Activated CD4-positive, alpha-beta T cell treated with anti-CD3 and anti-CD28 coated beads, Interleukin-2, amount 10 ng/mL, durations not matched to agents 24 days and 14 days (primary cell): ENCODE measurements around the gene MSI2. TPM values are rescaled to one million over a fixed set of nuclear protein-coding genes. Genes with fewer than 3 reads are reported as not detected.

Experiments used
- DNase-seq: peaks from one replicate; pipeline ENCODE4 v3.0.0; 2022
- H3K27ac Mint-ChIP-seq: one replicate; pipeline ENCODE4 v1.8.0; 2022; ENCODE audit warnings: mild to moderate bottlenecking, mixed read lengths
- H3K27me3 Mint-ChIP-seq: one replicate; pipeline ENCODE4 v1.8.0; 2022; ENCODE audit warnings: mixed read lengths
- H3K36me3 Mint-ChIP-seq: one replicate; pipeline ENCODE4 v1.8.0; 2022; ENCODE audit warnings: low read depth, mild to moderate bottlenecking, mixed read lengths
- H3K4me1 Mint-ChIP-seq: one replicate; pipeline ENCODE4 v1.8.0; 2021; ENCODE audit warnings: mixed read lengths
- H3K4me3 Mint-ChIP-seq: one replicate; pipeline ENCODE4 v1.8.0; 2022; ENCODE audit warnings: mild to moderate bottlenecking, moderate library complexity, mixed read lengths
- H3K9me3 Mint-ChIP-seq: one replicate; pipeline ENCODE4 v1.8.0; 2021; ENCODE audit warnings: mixed read lengths
- intact Hi-C: fragments of 100-400 bp; cut with micrococcal nuclease; formaldehyde crosslinking; loops from one replicate; pipeline ENCODE4 v1.15.1; 2023
- total RNA-seq: library from RNA; stranded (reverse); gene quantifications from 2 replicates; pipeline ENCODE4 v1.2.3, GENCODE V29; 2022

The MSI2 gene
- total RNA-seq, 1 donor from 2014 or later, result 172 TPM

GRCh38 chr17:57465610-57466009 is 209.3 kb downstream of the MSI2 start:
- Mint-ChIP-seq H3K4me1 (peaks cover 63% of the 10 kb centered on the region), H3K36me3 (peaks cover 36% of the 10 kb centered on the region), H3K27ac (peak overlapping the region; percentile 64), H3K4me3 (no peak overlapping the region), H3K9me3 (peaks cover 5% of the 10 kb centered on the region), H3K27me3 (no peaks in the 10 kb centered on the region)
- intact Hi-C loops, result no loop called here
- no peak for DNase-seq

- intact Hi-C loops, result no loop called here
- no peaks in the 10 kb centered on the region for H3K27me3 Mint-ChIP-seq
- H3K9me3 Mint-ChIP-seq, result peaks cover 5% of the 10 kb centered on the region
- peaks cover 59% of the 10 kb centered on the region for H3K4me1 Mint-ChIP-seq
- peaks cover 33% of the 10 kb centered on the region for H3K36me3 Mint-ChIP-seq
- no peak for DNase-seq
- no peak overlapping the region for H3K27ac Mint-ChIP-seq
- H3K4me3 Mint-ChIP-seq, result no peak overlapping the region
Measured at GRCh38 chr17:57466017-57466471, 209.7 kb downstream of the MSI2 start.

DNA sequence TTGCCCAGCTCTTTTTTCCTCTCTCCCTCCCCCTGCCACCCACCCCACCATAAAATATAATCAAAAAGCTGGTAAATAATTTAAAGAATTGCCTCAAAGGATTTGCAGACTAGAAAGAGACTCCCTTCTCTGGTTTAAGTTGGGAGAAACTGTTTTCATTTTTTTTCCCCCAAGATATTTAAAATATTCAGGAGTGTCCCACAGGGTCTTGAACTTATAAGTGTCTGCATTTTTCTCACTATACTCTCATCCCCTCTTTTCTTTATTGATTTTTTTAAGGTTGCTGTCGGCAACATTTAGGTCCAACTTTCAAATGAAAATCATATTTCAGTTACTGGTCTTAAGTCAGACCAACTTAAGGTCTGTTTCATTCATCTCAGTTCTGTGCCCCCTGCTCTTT is 210.2 kb downstream of the MSI2 start:
- H3K36me3 Mint-ChIP-seq, result peaks cover 31% of the 10 kb centered on the region
- H3K4me3 Mint-ChIP-seq, result no peak overlapping the region
- H3K9me3 Mint-ChIP-seq, result peaks cover 5% of the 10 kb centered on the region
- intact Hi-C loops, result no loop called here
- H3K27ac Mint-ChIP-seq, result no peak overlapping the region
- no peak for DNase-seq
- no peaks in the 10 kb centered on the region for H3K27me3 Mint-ChIP-seq
- H3K4me1 Mint-ChIP-seq, result peaks cover 56% of the 10 kb centered on the region

DNA sequence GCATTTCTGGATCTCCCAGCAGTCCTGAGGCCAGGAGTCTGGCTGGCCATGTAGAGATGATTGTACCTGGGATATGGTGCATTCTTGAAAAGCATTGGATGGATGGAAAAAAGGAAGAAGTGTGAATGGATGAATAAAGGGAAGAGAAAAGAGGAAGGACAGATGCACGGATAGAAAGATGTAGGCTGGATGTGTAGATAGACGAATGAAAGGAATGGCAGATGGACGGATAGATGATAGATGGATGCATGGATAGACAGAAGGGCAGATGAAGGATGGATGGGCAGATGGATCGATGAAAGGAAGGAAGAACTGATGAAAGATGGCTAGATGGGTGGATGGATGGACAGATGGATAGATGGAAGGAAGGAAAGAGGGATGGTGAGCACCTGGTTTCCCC is 210.9 kb downstream of the MSI2 start:
- DNase-seq, result no peak
- Mint-ChIP-seq H3K36me3 (peaks cover 24% of the 10 kb centered on the region), H3K4me3 (no peak overlapping the region), H3K9me3 (peaks cover under 1% of the 10 kb centered on the region), H3K4me1 (peaks cover 49% of the 10 kb centered on the region), H3K27ac (peak overlapping the region; percentile 0), H3K27me3 (no peaks in the 10 kb centered on the region)
- intact Hi-C loops, result no loop called here

DNA sequence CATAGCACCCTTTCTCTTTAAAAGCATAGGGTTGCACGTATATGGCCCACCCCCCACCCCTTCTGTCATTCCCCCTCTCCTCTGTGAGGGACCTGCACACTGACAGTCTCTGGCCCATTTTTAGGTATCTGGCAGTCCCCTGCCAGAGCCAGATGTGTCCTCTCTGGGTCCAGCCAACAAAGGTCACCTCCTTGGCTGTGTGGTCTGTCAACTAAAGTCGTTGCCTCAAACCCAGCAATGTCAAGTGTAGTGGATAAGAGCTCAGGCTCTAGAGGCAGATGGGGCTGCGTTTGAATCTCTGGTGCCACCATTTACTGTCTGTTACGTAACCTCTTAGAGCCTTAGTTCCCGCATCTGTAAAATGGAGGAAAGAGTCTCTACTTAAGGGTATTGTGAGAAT is 211.5 kb downstream of the MSI2 start:
- Mint-ChIP-seq H3K27ac (no peak overlapping the region), H3K4me3 (no peak overlapping the region), H3K36me3 (peaks cover 24% of the 10 kb centered on the region), H3K4me1 (peaks cover 43% of the 10 kb centered on the region), H3K9me3 (no peaks in the 10 kb centered on the region), H3K27me3 (no peaks in the 10 kb centered on the region)
- DNase-seq, result no peak
- intact Hi-C loops, result no loop called here

- H3K9me3 Mint-ChIP-seq, result no peaks in the 10 kb centered on the region
- peaks cover 19% of the 10 kb centered on the region for H3K36me3 Mint-ChIP-seq
- H3K4me3 Mint-ChIP-seq, result no peak overlapping the region
- peak overlapping the region; percentile 85 for H3K27ac Mint-ChIP-seq
- DNase-seq, result no peak
- intact Hi-C loops, result no loop called here
- H3K27me3 Mint-ChIP-seq, result no peaks in the 10 kb centered on the region
- peaks cover 29% of the 10 kb centered on the region for H3K4me1 Mint-ChIP-seq
Measured at GRCh38 chr17:57468932-57469775, 212.8 kb downstream of the MSI2 start.

- Mint-ChIP-seq H3K27me3 (no peaks in the 10 kb centered on the region), H3K27ac (no peak overlapping the region), H3K4me1 (peaks cover 20% of the 10 kb centered on the region), H3K4me3 (no peak overlapping the region), H3K9me3 (no peaks in the 10 kb centered on the region), H3K36me3 (peaks cover 14% of the 10 kb centered on the region)
- intact Hi-C loops, result no loop called here
- no peak for DNase-seq
Measured at GRCh38 chr17:57470906-57471305, 214.6 kb downstream of the MSI2 start.

DNA sequence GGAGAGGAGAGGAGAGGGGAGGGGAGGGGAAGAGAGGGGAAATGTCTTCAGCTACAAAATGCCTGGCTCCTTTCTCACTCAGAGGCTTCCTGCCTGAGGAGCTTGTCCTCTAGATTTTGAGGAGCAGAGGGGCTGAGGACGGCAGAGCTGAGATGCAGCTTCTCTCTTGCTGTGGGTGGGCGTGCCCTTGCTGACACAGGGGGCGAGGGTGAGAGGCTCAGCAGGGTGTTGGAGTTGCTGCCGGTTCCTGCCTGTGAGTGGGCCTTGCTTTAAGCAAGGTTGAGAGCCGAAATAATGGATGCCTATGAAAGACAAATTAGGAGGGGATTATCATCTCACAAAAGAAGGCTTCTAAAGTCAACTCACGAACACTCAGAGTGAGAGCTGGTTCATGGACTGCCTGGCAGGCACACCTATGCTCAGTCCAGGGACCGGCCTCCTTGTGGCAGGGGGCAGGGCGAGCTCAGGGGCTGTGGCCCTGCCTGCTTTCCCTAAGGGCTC is 215.6 kb downstream of the MSI2 start:
- no peak overlapping the region for H3K27ac Mint-ChIP-seq
- H3K27me3 Mint-ChIP-seq, result no peaks in the 10 kb centered on the region
- peaks cover 14% of the 10 kb centered on the region for H3K36me3 Mint-ChIP-seq
- no peaks in the 10 kb centered on the region for H3K9me3 Mint-ChIP-seq
- no peak overlapping the region for H3K4me3 Mint-ChIP-seq
- intact Hi-C loops, result no loop called here
- H3K4me1 Mint-ChIP-seq, result peaks cover 18% of the 10 kb centered on the region
- no peak for DNase-seq

DNA sequence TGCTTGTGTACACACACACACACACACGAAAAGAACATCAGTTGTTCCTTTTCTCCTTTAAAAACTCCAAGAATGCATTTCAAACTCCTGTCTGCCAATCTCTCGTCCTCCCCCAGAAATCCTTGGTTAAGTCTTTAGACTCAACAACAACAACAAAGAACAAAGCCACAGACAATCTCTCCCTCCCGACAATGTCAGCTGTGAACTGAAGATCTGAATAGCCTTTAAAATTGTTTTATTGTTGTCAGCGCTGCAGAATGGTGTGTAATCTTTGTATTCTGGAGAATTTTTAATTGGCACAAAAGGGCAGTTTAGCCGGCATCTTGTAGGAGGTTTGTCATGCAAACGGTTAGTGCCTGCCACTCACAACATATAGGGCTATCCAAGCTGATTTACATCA is 219.5 kb downstream of the MSI2 start:
- intact Hi-C loops, result no loop called here
- Mint-ChIP-seq H3K27ac (no peak overlapping the region), H3K4me1 (peaks cover 12% of the 10 kb centered on the region), H3K9me3 (no peaks in the 10 kb centered on the region), H3K36me3 (peaks cover 12% of the 10 kb centered on the region), H3K4me3 (no peak overlapping the region), H3K27me3 (no peaks in the 10 kb centered on the region)
- no peak for DNase-seq

DNA sequence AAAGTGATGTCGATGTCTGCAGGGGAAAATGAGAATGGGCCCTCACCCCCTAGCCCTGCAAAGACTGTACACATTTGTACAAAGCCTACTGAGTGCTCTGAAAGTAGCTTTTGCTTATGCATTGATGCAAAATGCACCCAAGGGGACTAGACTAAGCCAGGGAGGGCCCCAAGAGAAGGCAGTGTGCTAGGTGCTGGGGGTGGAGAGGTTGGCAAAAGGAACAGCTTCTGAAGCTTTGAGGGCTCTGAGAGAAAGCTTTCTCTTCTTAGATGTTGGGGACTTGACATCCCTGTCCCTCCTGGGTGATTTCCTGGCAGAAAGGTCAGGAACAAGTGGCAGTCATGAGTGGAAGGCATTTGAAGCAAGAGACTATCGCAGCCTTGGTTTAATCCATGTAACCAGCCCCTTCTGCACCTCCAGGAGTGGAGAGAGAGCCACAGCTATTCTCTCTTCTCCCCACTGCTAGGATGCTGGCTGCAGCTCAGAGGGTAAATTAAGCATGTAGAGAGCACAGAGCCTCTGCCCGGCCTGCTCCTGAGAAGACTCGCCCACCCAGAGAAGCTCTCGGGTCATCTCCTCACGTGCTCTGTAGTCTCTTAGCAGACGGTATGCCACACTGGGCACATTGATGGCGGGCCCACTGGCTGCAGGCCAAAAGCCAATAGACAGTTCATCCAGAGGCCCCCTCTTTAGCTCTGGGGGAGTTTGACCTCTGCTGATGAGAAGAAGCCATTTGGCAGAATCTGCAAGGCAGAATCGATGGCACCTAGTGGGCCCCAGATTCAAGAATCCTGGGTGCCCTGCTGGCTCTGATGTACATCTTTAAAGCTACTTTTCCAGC is 221.4 kb downstream of the MSI2 start:
- Mint-ChIP-seq H3K27ac (no peak overlapping the region), H3K27me3 (no peaks in the 10 kb centered on the region), H3K36me3 (peaks cover 10% of the 10 kb centered on the region), H3K4me1 (peaks cover 20% of the 10 kb centered on the region), H3K9me3 (no peaks in the 10 kb centered on the region), H3K4me3 (no peak overlapping the region)
- DNase-seq, result no peak
- intact Hi-C loops, result no loop called here

- H3K9me3 Mint-ChIP-seq, result no peaks in the 10 kb centered on the region
- intact Hi-C loops, result no loop called here
- peaks cover 10% of the 10 kb centered on the region for H3K36me3 Mint-ChIP-seq
- H3K4me1 Mint-ChIP-seq, result peaks cover 20% of the 10 kb centered on the region
- no peak for DNase-seq
- no peaks in the 10 kb centered on the region for H3K27me3 Mint-ChIP-seq
- no peak overlapping the region for H3K27ac Mint-ChIP-seq
- no peak overlapping the region for H3K4me3 Mint-ChIP-seq
Measured at GRCh38 chr17:57478478-57479250, 222.3 kb downstream of the MSI2 start.

DNA sequence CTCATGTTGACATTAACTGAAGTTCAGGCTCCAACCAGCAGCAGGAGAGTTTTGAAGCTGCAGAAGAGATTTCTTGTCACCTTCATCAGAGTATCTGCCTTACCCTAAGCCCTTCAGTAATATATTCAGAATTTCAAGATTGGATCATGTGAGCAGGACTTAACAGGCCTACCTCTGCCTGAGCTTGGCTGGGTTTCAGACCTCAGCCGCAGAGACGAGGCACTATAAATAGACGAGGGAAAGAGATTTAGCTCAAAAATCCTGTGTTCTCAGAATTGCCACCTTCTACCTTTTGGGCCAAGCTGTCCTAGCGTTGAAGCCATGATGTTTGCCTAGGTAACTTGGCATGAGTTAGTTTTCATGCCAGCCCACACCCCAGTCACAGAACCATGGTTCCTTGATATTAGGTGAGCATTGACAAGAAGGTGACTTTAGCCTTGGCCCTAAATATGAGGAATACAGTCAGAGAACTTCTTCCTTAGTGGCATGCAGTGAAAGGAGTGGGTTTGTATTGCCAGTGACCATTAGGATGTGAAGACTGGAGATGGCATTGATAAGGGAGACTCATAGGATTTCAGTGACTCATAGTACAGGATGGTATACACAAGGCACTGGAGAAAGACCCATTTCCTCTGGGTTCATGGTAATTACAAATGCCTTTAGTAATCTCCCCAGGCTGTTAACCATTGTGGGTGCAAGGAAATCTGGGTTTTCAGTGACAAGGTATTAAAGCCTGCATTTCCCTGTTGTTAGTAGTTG is 224.3 kb downstream of the MSI2 start:
- Mint-ChIP-seq H3K9me3 (no peaks in the 10 kb centered on the region), H3K4me3 (no peak overlapping the region), H3K27me3 (no peaks in the 10 kb centered on the region), H3K36me3 (peaks cover 14% of the 10 kb centered on the region), H3K4me1 (peaks cover 30% of the 10 kb centered on the region), H3K27ac (peak overlapping the region; percentile 67)
- no peak for DNase-seq
- intact Hi-C loops, result no loop called here

GRCh38 chr17:57481910-57482391 is 225.6 kb downstream of the MSI2 start:
- Mint-ChIP-seq H3K4me1 (peaks cover 39% of the 10 kb centered on the region), H3K9me3 (no peaks in the 10 kb centered on the region)

More at GRCh38 chr17:57481910-57482391, 225.6 kb downstream of the MSI2 start:
- intact Hi-C loops, result no loop called here
- H3K36me3 Mint-ChIP-seq, result peaks cover 15% of the 10 kb centered on the region
- no peaks in the 10 kb centered on the region for H3K27me3 Mint-ChIP-seq
- no peak overlapping the region for H3K27ac Mint-ChIP-seq
- H3K4me3 Mint-ChIP-seq, result no peak overlapping the region
- no peak for DNase-seq
